Karpas-422 (cell line): ENCODE results near the gene LAPTM5. TPM values are rescaled to one million over a fixed set of nuclear protein-coding genes. Genes with fewer than 3 reads are reported as not detected.

Experiments used
- DNase-seq: peaks from one replicate; pipeline ENCODE4 v3.0.0-alpha.2; 2015
- H2AFZ ChIP-seq: fragments of 200-600 bp; sonication (generic); 2 replicates; pipeline ENCODE4 v1.6.1; 2014; ENCODE audit warnings: antibody characterized with exemption, low read length, mixed read lengths
- H3K27ac ChIP-seq: fragments of 200-600 bp; sonication (generic); 2 replicates; pipeline ENCODE4 v1.5.1; 2014; ENCODE audit warnings: mild to moderate bottlenecking, low read length, moderate library complexity
- H3K27me3 ChIP-seq: fragments of 200-600 bp; sonication (generic); 2 replicates; pipeline ENCODE4 v1.6.1; 2014; ENCODE audit warnings: low read length, mixed read lengths
- H3K36me3 ChIP-seq: fragments of 200-600 bp; sonication (generic); 2 replicates; pipeline ENCODE4 v1.6.1; 2014; ENCODE audit warnings: low read length, mixed read lengths; ENCODE audit not compliant: insufficient read depth
- H3K4me1 ChIP-seq: fragments of 200-600 bp; sonication (generic); 2 replicates; pipeline ENCODE4 v1.6.1; 2014; ENCODE audit warnings: mild to moderate bottlenecking, low read length, mixed read lengths
- H3K4me2 ChIP-seq: fragments of 200-600 bp; sonication (generic); 2 replicates; pipeline ENCODE4 v1.6.1; 2014; ENCODE audit warnings: low read length, low read depth, mild to moderate bottlenecking; ENCODE audit not compliant: poor library complexity, severe bottlenecking
- H3K4me3 ChIP-seq: fragments of 200-600 bp; sonication (generic); 2 replicates; pipeline ENCODE4 v1.5.1; 2014; ENCODE audit warnings: mild to moderate bottlenecking, antibody characterized with exemption, low read length, mixed read lengths
- H3K79me2 ChIP-seq: fragments of 200-600 bp; sonication (generic); 2 replicates; pipeline ENCODE4 v1.6.1; 2014; ENCODE audit warnings: mild to moderate bottlenecking, low read length, mixed read lengths
- H3K9ac ChIP-seq: fragments of 200-600 bp; sonication (generic); 2 replicates; pipeline ENCODE4 v1.6.0; 2014; ENCODE audit warnings: low read length
- H3K9me2 ChIP-seq: fragments of 200-600 bp; sonication (generic), shearing (Covaris generic); replicated peaks from 2 replicates; pipeline ENCODE4 v1.6.0; 2014; ENCODE audit warnings: mild to moderate bottlenecking, low read length, moderate library complexity; ENCODE audit not compliant: insufficient read depth
- H3K9me3 ChIP-seq: fragments of 300-700, 200-600 bp; sonication (generic); 2 replicates; pipeline ENCODE4 v1.6.1; 2014; ENCODE audit warnings: low read length, mixed read lengths
- H4K20me1 ChIP-seq: fragments of 200-600 bp; sonication (generic); 2 replicates; pipeline ENCODE4 v1.6.1; 2014; ENCODE audit warnings: mild to moderate bottlenecking, antibody characterized with exemption, low read length, low read depth; ENCODE audit not compliant: insufficient read depth
- total RNA-seq: library from RNA; depleted of rRNA; stranded (reverse); fragments of >200 nt; shearing (Covaris generic); gene quantifications from 2 replicates; pipeline ENCODE4 v1.2.3, GENCODE V29; 2014; ENCODE audit warnings: low replicate concordance

Gene LAPTM5
- total RNA-seq, 1 experiment from 2014 or later = 184 TPM

- no peak for DNase-seq
These were observed 32.0 kb upstream of the LAPTM5 start for GRCh38 chr1:30789388-30790255.

DNA sequence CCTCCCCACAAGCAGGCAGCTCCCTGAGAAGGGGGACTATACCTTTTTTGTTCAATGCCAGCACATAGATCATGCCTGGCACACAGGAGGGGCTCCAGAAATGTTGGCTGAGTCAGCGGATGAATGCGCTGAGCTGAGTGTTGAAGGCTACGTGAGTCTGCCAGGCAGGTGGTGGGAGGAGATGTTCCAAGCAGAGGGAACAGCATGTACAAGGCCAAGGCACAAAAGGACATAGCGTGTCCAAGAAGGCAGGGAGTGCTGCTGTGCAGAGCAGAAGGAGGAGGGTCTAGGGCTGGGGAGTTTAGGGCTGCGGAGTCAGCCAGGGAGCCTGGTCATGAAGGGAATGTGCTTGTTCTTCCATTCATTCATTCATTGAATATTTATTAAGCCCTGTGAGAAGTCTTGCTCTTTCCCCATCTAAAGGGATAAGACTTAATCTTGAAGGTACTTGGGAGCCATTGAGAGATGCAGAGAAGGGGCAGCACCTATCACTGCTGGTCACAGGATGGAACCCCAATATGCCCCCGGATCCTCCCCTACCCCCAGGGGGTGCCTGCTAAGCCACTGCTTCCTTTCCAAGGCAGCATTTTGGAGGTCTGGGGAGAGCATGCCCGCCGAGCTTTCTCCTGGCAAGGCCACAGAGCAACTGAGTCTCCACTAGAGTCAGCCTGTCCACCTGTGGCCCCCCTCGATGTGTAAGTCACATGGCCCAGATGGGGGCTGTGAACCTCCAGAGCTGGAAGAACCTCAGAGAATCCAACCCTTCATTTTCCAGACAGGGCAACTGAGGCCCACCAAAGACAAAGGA is 31.2 kb upstream of the LAPTM5 start:
- H3K4me2 ChIP-seq = no peak overlapping the region
- H3K4me3 ChIP-seq = no peak overlapping the region
- H4K20me1 ChIP-seq = no peaks in the 10 kb centered on the region
- no peak overlapping the region for H3K9ac ChIP-seq
- H3K36me3 ChIP-seq = no peaks in the 10 kb centered on the region
- no peaks in the 10 kb centered on the region for H3K9me2 ChIP-seq
- H3K27ac ChIP-seq = no peak overlapping the region
- H3K4me1 ChIP-seq = peaks cover 6% of the 10 kb centered on the region
- no peaks in the 10 kb centered on the region for H3K79me2 ChIP-seq
- no peaks in the 10 kb centered on the region for H3K9me3 ChIP-seq
- no peak overlapping the region for H2AFZ ChIP-seq
- no peaks in the 10 kb centered on the region for H3K27me3 ChIP-seq
- no peak for DNase-seq

More at GRCh38 chr1:30789388-30790255, 32.0 kb upstream of the LAPTM5 start:
- Histone ChIP-seq H3K4me3 (no peak overlapping the region), H3K36me3 (no peaks in the 10 kb centered on the region), H3K4me2 (no peak overlapping the region), H3K9me3 (no peaks in the 10 kb centered on the region), H3K9me2 (no peaks in the 10 kb centered on the region), H4K20me1 (no peaks in the 10 kb centered on the region), H3K27me3 (no peaks in the 10 kb centered on the region), H2AFZ (no peak overlapping the region), H3K4me1 (peaks cover 6% of the 10 kb centered on the region), H3K9ac (no peak overlapping the region), H3K27ac (no peak overlapping the region), H3K79me2 (no peaks in the 10 kb centered on the region)

- Histone ChIP-seq H3K4me3 (no peak overlapping the region), H3K4me2 (no peak overlapping the region), H3K36me3 (no peaks in the 10 kb centered on the region), H3K9me3 (no peaks in the 10 kb centered on the region), H3K9ac (no peak overlapping the region), H3K4me1 (peaks cover 6% of the 10 kb centered on the region), H3K27ac (no peak overlapping the region), H3K79me2 (no peaks in the 10 kb centered on the region), H4K20me1 (no peaks in the 10 kb centered on the region), H2AFZ (no peak overlapping the region), H3K9me2 (no peaks in the 10 kb centered on the region), H3K27me3 (no peaks in the 10 kb centered on the region)
- DNase-seq = no peak
These were observed 30.4 kb upstream of the LAPTM5 start for GRCh38 chr1:30787856-30788495.

DNA sequence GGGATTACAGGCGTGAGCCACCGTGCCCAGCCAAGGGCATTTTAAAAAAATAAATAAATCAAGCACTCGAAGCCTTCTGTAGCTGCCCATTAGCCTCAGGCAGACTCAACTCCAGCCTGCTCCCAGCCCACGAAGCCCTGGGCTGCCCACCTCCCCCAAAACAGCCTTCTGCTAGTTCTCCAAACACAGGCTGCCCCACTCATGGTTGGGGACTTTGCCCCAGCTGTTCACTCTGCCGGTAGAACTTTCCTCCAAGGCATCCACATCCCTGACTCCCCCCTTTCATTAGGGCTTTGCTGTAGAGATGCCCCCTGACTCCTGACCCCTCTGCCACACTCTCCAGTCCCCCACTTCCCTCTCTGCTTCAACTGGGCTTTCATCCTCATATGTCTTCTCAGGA is 29.7 kb upstream of the LAPTM5 start:
- Histone ChIP-seq H3K79me2 (no peaks in the 10 kb centered on the region), H3K4me2 (no peak overlapping the region), H3K9ac (no peak overlapping the region), H4K20me1 (no peaks in the 10 kb centered on the region), H3K4me3 (no peak overlapping the region), H2AFZ (no peak overlapping the region), H3K9me3 (no peaks in the 10 kb centered on the region), H3K9me2 (no peaks in the 10 kb centered on the region), H3K36me3 (no peaks in the 10 kb centered on the region), H3K27me3 (no peaks in the 10 kb centered on the region), H3K4me1 (peaks cover 11% of the 10 kb centered on the region), H3K27ac (no peak overlapping the region)
- no peak for DNase-seq

DNA sequence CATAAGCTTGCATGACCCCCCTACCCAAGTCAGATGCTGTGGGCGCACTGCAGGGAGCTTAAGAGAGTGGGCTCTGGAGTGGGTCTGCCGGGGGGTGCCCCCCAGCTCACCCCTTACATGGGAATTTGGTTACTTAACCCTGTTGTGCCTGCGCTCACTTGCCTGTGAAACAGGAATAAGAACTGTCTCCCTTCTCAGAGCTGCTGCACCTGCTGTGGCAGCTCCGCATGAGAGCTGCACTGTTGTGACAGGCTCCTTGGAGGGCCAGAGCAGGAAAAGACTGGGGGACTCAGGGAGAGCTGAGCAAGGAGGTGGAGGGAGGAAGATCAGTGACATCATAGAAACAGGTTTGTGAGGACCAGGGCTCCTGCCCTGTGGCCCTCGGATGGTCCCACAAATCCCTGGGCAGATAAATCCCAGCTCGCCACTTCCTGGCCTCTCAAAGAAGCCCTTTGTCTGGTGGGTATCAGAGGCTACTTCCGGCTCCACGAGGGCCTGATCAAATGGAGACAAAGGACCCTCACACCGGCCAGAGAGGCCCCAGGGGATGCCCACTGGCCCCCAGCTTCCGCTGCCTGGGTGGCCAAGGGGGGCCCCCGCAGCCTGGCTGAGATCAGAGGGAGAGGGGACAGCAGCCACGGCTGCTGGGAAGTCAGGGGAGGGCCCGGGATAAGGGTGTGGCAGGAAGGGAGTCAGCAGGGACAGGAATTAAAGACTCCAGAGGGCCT is 28.9 kb upstream of the LAPTM5 start:
- H3K27me3 ChIP-seq = no peaks in the 10 kb centered on the region

GRCh38 chr1:30785714-30786113 is 28.1 kb upstream of the LAPTM5 start:
- no peak overlapping the region for H3K9ac ChIP-seq
- H3K4me3 ChIP-seq = no peak overlapping the region
- H2AFZ ChIP-seq = no peak overlapping the region
- DNase-seq = no peak
- H3K4me2 ChIP-seq = no peak overlapping the region
- no peaks in the 10 kb centered on the region for H4K20me1 ChIP-seq
- no peaks in the 10 kb centered on the region for H3K9me3 ChIP-seq
- H3K36me3 ChIP-seq = no peaks in the 10 kb centered on the region
- H3K27me3 ChIP-seq = no peaks in the 10 kb centered on the region
- peaks cover 8% of the 10 kb centered on the region for H3K4me1 ChIP-seq
- H3K27ac ChIP-seq = no peak overlapping the region
- H3K79me2 ChIP-seq = no peaks in the 10 kb centered on the region
- H3K9me2 ChIP-seq = no peaks in the 10 kb centered on the region

More for the DNA sequence above, 28.9 kb upstream of the LAPTM5 start:
- H4K20me1 ChIP-seq = no peaks in the 10 kb centered on the region
- H3K4me1 ChIP-seq = peaks cover 11% of the 10 kb centered on the region
- no peak for DNase-seq
- H3K4me3 ChIP-seq = no peak overlapping the region
- H3K79me2 ChIP-seq = no peaks in the 10 kb centered on the region
- H3K9ac ChIP-seq = no peak overlapping the region
- H3K4me2 ChIP-seq = no peak overlapping the region
- no peaks in the 10 kb centered on the region for H3K36me3 ChIP-seq
- H2AFZ ChIP-seq = no peak overlapping the region
- H3K9me2 ChIP-seq = no peaks in the 10 kb centered on the region
- no peaks in the 10 kb centered on the region for H3K9me3 ChIP-seq
- no peak overlapping the region for H3K27ac ChIP-seq

GRCh38 chr1:30785181-30785580 is 27.6 kb upstream of the LAPTM5 start:
- Histone ChIP-seq H3K4me1 (peaks cover 12% of the 10 kb centered on the region), H2AFZ (no peak overlapping the region), H3K9me2 (no peaks in the 10 kb centered on the region), H3K79me2 (no peaks in the 10 kb centered on the region), H3K4me2 (no peak overlapping the region), H3K4me3 (no peak overlapping the region), H3K9ac (no peak overlapping the region), H3K36me3 (no peaks in the 10 kb centered on the region), H4K20me1 (no peaks in the 10 kb centered on the region), H3K27ac (no peak overlapping the region), H3K27me3 (no peaks in the 10 kb centered on the region), H3K9me3 (no peaks in the 10 kb centered on the region)
- no peak for DNase-seq
